Cortex of kidney (tissue), 1 donor: ENCODE results near the gene TRDN.
"Not testable (repeated sequence)": the region's sequence is repeated elsewhere in the genome, so short reads cannot be mapped to it uniquely, and the experiment has no call there.

Source experiments
- DNase-seq: peaks from one replicate; lab custom pipeline; 2025; lab: John Stamatoyannopoulos, UW

TRDN gene

GRCh38 chr6:123562264-123562663 is 74.5 kb downstream of the TRDN start:
- no peak for DNase-seq

GRCh38 chr6:123559816-123560215 is 76.9 kb downstream of the TRDN start:
- not testable (repeated sequence) for DNase-seq

- DNase-seq, result not testable (repeated sequence)
These were observed 79.3 kb downstream of the TRDN start for GRCh38 chr6:123557474-123557873.

- no peak for DNase-seq
These were observed 84.6 kb downstream of the TRDN start for GRCh38 chr6:123551939-123552707.

GRCh38 chr6:123550052-123550617 is 86.6 kb downstream of the TRDN start:
- no peak for DNase-seq

- DNase-seq, result no peak
These were observed 87.3 kb downstream of the TRDN start for GRCh38 chr6:123549476-123549875.

GRCh38 chr6:123547216-123547978 is 89.4 kb downstream of the TRDN start:
- DNase-seq, result no peak

- no peak for DNase-seq
These were observed 90.2 kb downstream of the TRDN start for GRCh38 chr6:123546537-123546936.

- no peak for DNase-seq
These were observed 95.3 kb downstream of the TRDN start for GRCh38 chr6:123541462-123541861.

- no peak for DNase-seq
These were observed 102.7 kb downstream of the TRDN start for GRCh38 chr6:123533862-123534648.

GRCh38 chr6:123529843-123530242 is 106.9 kb downstream of the TRDN start:
- DNase-seq, result no peak

- no peak for DNase-seq
These were observed 107.7 kb downstream of the TRDN start for GRCh38 chr6:123529058-123529457.

GRCh38 chr6:123527406-123527805 is 109.3 kb downstream of the TRDN start:
- no peak for DNase-seq

- DNase-seq, result no peak
These were observed 110.6 kb downstream of the TRDN start for GRCh38 chr6:123526128-123526527.

GRCh38 chr6:123524781-123525180 is 112.0 kb downstream of the TRDN start:
- DNase-seq, result no peak

- DNase-seq, result no peak
These were observed 116.5 kb downstream of the TRDN start for GRCh38 chr6:123520217-123520616.

- DNase-seq, result no peak
These were observed 117.6 kb downstream of the TRDN start for GRCh38 chr6:123519189-123519505.

- no peak for DNase-seq
These were observed 118.1 kb downstream of the TRDN start for GRCh38 chr6:123518441-123519188.

GRCh38 chr6:123515715-123516114 is 121.0 kb downstream of the TRDN start:
- DNase-seq, result no peak

GRCh38 chr6:123509112-123509511 is 127.6 kb downstream of the TRDN start:
- DNase-seq, result no peak

GRCh38 chr6:123508290-123508689 is 128.5 kb downstream of the TRDN start:
- DNase-seq, result no peak

GRCh38 chr6:123507582-123507981 is 129.2 kb downstream of the TRDN start:
- DNase-seq, result no peak
